IPS-NIHi7 (cell line): Measurements from ENCODE around the gene XAGE1B.
"Not testable (repeated sequence)": the region's sequence is repeated elsewhere in the genome, so short reads cannot be mapped to it uniquely, and the experiment has no call there.

Source experiments
- DNase-seq: peaks from one replicate; pipeline ENCODE4 v3.0.0; 2012; ENCODE audit warnings: mixed read lengths; ENCODE audit errors: extremely low spot score

XAGE1B gene, protein sequence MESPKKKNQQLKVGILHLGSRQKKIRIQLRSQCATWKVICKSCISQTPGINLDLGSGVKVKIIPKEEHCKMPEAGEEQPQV

DNA sequence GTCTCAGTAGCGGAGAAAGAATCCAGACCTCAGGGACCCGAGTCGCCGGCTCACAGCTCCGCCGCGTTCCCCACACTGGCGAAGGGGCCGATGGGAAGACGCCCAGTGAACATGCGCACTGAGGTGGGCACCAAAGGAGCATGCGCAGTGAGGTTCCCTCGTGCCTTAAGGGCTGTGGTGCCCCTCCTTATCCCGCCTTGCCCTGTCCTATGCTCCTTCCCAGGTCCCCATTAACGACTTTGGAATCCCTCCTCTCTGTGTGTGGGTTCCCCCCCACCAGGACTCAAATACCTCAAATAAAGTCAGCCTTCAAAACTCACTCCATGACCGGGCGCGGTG, at the start of gene XAGE1B:
XAGE1B (minus strand) TSS at position 77 of the 339 bp plus-strand sequence. CDS start 1,536 bp downstream, outside the sequence.
- DNase-seq: not testable (repeated sequence)

DNA sequence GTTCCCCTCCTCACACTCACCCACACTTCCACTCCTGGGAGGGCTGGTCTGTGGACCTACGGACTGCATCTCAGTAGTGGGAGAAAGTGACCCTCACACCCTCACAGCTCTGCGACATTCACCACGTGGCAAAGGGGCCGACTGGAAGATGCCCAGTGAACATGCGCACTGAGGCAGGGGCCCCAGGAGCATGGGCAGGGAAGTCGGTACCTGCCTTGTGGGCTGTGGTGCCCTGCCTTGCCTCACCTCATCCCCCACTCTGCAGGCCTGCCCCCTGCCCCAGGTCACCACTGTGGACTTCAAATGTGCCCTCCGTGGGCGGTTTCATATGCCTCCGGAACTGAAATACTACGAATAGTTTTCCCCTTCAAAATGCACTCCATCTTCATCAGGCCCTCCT, 46.2 kb upstream of the XAGE1B start:
- no peak for DNase-seq

DNA sequence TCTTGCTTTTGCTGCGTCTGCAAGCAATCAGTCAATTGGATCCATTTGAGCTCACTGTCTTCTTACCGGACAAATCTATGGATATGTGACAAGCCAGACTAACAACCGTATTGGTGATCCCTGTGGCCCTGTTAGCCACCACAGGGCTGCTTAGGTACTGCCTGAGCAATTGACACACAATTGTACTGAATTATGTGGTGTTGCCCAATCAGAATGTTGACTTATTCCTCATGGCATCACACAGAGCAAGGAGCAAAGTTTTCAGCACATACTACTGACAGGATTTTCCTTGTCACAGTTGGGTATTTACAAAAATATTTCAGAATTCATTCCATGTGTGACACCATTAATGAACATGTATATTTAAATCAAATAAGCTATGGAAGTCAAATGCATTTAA, 41.3 kb upstream of the XAGE1B start:
- no peak for DNase-seq

DNA sequence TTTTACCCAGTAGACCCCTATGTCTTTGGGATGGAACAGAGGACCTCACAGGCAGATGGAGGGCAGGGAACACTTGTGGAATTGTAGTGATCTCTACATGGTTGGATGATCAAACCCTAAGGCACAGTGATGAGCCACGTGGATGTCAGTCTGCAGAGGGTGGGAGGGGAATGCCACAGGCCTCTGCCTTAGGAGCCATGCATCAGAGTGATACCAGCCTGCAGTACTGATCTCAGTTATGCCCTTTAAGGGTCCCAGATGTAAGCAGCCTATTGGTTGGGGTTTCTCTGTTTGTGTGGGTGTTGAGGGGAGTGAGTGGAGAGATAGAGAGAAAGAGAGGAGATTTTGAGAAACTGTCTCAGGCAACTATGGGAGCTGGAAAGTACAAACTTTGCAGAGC, 39.9 kb upstream of the XAGE1B start:
- no peak for DNase-seq

DNA sequence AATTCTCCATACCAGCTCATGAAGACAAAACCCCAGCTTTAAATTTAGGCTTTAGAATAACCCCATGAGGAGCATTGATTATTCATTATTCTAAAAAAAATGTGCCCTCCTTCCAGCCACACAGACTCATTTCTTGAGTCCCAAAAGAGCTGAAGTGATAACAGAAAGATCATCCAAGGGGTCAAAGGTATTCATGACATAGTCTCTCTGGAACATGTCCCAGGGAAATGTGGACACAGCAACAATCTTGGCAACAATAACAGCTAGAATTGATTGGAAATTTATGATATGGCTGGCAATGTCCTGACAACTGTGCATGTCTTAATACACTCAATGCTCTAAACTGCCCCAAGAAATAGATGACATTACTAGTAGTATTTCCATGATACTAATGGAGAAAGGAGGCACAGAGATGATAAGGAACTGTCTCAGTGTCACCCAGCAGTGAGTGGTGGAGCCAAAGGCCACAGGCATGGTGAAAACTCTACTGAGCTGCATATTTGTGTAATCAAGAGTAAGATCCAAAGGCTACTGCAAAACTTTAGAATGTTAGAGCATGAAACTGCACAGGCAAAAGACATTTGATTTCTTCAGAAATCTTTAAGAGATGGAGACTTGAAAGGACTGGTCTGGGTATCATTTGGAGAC, 37.3 kb upstream of the XAGE1B start:
- no peak for DNase-seq

DNA sequence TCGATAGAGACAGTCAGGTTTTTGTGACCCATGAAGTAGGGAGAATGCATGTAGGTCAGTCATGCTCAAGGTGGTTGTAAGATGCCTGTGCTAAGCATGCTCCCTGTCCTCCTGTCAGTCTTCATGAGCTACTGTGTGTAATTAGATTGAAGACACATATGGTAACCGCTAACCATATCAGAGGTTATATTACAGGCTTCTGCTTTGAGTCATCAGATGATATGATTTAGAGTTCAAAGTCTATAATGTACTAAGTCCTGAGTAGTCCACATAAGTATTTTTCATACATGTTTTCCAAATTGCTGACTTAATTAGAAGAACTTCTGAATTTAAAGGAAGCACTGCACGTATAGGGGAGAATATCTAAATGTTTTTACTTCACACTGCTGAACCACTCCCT, 31.9 kb upstream of the XAGE1B start:
- DNase-seq: not testable (repeated sequence)

DNA sequence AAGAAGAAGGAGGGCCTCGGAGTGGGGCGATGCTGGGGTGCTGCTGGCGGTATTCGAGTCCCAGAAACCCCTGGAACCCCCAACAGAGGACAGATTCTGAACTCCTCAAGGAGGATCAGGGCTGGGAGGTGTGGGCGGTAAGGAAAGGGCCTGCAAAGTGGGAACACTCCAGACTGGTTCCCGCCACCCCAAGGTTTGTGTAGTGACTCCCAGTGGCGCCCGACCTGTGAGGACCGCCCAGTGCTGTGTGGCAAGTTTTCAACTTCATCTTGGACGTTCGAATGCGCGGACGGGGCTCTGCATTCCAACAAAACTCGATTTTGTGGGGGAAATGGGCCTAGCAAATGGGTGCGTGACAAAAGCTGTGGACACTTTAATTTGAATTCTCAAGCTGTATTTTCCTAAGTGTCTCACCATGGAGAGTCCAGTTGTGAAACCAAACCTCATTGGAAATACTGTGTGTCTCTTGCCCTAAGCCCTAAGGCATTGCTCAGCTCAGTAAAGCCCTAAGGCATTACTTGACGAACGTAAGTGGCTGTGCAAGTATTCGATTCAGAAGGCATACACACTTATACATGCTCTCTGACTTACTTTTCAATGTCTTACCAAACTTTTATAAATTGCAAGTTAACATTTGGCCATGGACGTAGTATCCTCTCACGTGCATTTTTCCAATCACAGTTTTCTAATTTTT, 27.4 kb upstream of the XAGE1B start:
- DNase-seq: no peak

DNA sequence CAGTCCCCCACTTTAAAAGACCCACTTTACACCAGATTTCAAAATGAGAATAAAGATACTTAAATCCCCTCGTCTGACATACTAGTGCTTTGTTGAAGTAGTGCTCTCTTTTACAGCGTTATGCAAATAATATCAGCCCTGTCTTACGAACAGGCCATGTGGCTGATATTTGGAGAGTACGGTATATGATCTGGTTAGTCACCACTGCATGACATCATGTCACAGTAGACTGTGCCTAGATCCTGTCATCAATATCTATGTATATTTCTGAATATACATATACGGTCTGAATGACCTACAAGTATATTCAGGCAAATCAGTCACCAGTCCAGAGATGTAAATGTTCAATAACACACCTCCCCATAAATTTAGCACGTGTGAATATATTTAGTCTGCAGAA, 25.4 kb upstream of the XAGE1B start:
- DNase-seq: no peak

DNA sequence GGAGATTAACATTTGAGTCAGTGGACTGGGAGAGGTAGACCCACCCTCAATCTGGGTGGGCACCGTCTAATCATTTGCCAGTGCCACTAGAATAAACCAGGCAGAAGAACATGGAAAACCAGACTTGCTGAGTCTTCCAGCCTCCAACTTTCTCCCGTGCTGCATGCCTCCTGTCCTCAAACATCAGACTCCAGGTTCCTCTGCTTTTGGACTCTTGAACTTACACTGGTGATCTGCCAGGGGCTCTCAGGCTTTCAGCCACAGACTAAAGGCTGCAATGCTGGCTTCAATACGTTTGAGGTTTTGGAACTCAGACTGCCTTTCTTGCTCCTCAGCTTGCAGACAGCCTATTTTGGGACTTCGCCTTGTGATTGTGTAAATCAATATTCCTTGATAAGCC, 24.2 kb upstream of the XAGE1B start:
- DNase-seq: not testable (repeated sequence)

DNA sequence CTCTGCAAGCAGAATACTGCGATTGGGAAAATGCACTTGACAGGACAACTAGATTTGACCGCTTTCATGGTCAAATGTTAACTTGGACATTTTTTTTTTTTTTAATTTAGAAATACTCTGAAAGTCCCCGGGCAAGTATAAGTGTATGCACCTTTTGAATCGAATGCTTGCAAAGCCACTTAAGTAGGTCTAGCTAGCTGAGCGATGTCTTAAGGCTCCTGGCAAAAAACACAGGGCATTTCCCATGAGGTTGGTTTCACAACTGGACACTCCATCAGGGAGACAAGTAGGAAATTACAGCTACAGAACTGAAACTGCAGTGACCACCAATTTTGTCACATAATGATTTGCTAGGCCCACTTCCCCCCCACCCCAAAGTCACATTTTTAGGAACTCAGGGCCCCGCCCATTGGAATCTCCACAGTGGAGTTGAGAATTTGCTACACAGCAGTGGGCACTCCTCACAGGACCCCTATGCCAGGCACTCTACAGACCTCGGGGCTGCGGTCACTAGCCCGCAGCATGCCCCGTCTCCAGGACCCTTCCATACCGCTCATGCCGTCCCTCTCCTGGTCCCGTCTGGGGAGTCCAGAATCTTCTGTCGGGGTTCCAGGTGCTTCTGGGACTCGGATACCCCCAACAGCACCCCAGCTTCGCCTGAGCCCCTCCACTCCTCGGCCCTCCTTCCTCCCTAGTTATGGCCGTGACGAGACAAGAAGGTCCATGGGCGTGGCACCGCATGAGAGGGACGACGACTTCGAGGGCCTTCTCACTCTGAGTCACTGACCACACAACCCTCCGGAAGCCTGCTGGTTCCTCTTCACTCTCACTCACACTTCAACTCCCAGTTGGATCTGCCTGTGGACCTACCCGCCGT, 515 bp downstream of the XAGE1B start:
- not testable (repeated sequence) for DNase-seq

DNA sequence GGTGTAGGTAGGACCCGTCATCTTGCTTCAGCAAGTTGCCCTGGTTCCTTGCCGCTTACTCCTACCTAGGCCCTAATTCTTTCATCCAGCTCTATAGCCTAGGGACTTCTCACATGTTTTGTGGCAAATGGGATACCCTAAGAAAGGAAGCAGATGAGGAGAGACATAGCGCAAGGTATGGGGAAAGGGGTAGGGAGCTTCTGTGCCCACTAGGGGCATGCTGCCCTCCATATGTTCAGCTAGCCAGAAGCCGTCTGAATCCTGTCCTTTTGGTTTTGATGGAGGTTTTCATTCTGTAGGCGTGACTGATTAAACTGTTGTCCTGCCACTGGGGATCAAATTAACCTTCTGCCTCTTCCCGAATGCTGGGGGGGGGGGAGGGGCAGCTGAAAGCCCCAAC, 5.7 kb downstream of the XAGE1B start:
- DNase-seq: not testable (repeated sequence)

DNA sequence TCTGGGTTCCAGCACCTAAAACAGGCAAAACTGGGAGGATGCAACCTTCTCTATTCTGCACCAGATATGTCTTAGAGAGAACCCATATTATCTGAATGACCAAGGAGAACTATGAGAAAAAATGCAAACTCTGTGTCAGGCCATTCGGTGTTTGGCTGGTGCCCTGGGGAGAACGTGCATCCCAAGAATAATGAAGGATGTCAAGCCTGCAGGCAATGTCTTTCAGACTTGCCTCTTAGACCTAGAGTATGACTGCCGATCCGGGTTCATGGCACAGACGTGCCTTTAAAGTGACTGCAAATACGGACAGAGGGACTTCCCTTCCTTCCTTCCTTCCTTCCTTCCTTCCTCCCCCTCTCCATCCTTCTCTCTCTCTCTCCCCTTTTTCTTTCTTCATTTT, 6.9 kb downstream of the XAGE1B start:
- DNase-seq: no peak

DNA sequence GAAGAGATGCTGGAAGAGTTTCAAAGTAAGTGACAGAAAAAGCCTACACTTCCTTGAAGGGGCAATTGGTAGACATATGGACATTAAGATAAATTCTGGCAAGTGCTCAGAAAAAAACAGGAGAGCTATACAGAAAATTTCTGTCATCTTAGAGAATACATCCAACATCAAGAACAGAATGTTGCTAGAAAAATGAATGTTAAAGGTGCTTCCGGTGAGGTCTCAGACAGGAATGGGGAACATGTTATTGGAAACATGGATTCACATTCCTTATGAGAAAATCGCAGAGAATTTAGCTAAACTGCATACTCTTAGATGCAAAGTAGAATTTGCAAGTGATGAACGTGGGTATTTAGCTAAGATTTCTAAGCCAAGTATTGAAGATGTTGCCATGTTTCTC, 9.5 kb downstream of the XAGE1B start:
- no peak for DNase-seq

DNA sequence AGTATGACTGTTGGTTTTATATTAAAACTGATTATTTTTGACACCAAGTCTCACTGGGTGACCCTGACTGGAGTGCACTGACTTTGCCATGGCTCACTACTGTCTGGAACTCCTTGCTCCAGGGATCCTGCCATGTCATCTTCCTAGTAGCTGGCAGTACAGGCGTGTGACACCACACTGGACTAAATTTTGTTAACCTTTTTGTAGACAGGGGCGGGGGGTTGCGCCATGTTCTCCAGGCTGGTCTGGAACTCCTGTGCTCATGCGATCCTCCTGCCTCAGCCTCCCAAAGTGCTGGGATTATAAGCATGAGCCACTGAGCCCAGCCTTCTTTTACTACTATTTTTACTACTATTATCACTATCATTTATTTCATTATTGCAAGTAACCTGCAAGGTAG, 12.3 kb downstream of the XAGE1B start:
- no peak for DNase-seq

DNA sequence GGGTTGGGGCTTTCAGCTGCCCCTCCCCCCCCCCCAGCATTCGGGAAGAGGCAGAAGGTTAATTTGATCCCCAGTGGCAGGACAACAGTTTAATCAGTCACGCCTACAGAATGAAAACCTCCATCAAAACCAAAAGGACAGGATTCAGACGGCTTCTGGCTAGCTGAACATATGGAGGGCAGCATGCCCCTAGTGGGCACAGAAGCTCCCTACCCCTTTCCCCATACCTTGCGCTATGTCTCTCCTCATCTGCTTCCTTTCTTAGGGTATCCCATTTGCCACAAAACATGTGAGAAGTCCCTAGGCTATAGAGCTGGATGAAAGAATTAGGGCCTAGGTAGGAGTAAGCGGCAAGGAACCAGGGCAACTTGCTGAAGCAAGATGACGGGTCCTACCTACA, 15.5 kb downstream of the XAGE1B start:
- DNase-seq: not testable (repeated sequence)

DNA sequence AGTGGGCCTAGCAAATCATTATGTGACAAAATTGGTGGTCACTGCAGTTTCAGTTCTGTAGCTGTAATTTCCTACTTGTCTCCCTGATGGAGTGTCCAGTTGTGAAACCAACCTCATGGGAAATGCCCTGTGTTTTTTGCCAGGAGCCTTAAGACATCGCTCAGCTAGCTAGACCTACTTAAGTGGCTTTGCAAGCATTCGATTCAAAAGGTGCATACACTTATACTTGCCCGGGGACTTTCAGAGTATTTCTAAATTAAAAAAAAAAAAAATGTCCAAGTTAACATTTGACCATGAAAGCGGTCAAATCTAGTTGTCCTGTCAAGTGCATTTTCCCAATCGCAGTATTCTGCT, 20.5 kb downstream of the XAGE1B start:
- not testable (repeated sequence) for DNase-seq

DNA sequence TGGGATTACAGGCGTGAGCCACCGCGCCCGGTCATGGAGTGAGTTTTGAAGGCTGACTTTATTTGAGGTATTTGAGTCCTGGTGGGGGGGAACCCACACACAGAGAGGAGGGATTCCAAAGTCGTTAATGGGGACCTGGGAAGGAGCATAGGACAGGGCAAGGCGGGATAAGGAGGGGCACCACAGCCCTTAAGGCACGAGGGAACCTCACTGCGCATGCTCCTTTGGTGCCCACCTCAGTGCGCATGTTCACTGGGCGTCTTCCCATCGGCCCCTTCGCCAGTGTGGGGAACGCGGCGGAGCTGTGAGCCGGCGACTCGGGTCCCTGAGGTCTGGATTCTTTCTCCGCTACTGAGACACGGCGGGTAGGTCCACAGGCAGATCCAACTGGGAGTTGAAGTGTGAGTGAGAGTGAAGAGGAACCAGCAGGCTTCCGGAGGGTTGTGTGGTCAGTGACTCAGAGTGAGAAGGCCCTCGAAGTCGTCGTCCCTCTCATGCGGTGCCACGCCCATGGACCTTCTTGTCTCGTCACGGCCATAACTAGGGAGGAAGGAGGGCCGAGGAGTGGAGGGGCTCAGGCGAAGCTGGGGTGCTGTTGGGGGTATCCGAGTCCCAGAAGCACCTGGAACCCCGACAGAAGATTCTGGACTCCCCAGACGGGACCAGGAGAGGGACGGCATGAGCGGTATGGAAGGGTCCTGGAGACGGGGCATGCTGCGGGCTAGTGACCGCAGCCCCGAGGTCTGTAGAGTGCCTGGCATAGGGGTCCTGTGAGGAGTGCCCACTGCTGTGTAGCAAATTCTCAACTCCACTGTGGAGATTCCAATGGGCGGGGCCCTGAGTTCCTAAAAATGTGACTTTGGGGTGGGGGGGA, 21.1 kb downstream of the XAGE1B start, which contains the start of gene XAGE1A:
XAGE1A (plus strand) TSS at position 264 of the 874 bp plus-strand sequence. CDS start 1,554 bp downstream, outside the sequence.
- DNase-seq: not testable (repeated sequence)

DNA sequence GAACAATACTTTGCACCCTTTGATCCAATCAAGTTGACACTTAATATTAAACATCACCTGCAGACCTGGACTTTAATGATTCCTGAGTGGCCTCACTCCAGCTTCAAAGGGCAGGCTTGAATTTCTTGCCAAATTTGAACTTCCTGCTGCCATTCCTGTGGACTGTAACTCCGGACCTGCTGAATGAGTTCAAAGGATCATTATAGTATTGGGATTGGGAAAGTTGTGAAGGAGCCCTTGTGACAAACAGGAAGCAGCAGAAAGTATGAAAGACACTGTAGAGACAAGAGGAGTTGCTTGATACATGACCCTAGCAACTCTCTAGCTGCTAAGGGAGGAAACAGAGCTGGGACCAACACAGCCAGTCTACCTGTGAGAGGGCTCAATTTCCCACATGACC, 45.6 kb downstream of the XAGE1B start:
- DNase-seq: not testable (repeated sequence)
